H1 (cell line): ENCODE data around the gene ISG20L2. TPM values are rescaled to one million over a fixed set of nuclear protein-coding genes. Genes with fewer than 3 reads are reported as not detected.

Source experiments
- CHD7 ChIP-seq: fragments of 300-600 bp; sonication (generic); IDR thresholded peaks from 2 replicates; pipeline ENCODE4 v1.7.1; 2012; ENCODE audit warnings: low read length, moderate library complexity, mild to moderate bottlenecking, inconsistent platforms; ENCODE audit not compliant: insufficient replicate concordance
- CREB1 ChIP-seq: IDR thresholded peaks from 2 replicates; pipeline ENCODE4 v1.6.1; 2012; ENCODE audit warnings: inconsistent platforms
- CTCF ChIP-seq, 3 experiments: IDR thresholded peaks; 1 replicate in 2 of 3; 2 replicates in 1 of 3; pipeline versions ENCODE4 v1.5.1 to v1.6.1; 2011; ENCODE audit warnings: low read length in 3 of 3, mild to moderate bottlenecking in 3 of 3, inconsistent platforms in 2 of 3, low read depth in 1 of 3, moderate library complexity in 1 of 3; ENCODE audit not compliant: insufficient read depth in 1 of 3; ENCODE audit errors: control extremely low read depth in 1 of 3
- HDAC6 ChIP-seq: IDR thresholded peaks from one replicate; pipeline ENCODE4 v1.7.1; 2012; ENCODE audit warnings: low read depth, mild to moderate bottlenecking, inconsistent platforms, low read length, moderate library complexity
- SAP30 ChIP-seq: fragments of 300-600 bp; sonication (generic); IDR thresholded peaks from 2 replicates; pipeline ENCODE4 v1.7.1; 2012; ENCODE audit warnings: low read length, moderate library complexity, mild to moderate bottlenecking, inconsistent platforms; ENCODE audit not compliant: insufficient read depth, insufficient replicate concordance
- SP2 ChIP-seq: IDR thresholded peaks from 2 replicates; pipeline ENCODE4 v1.6.1; 2012; ENCODE audit warnings: mild to moderate bottlenecking, low read length, inconsistent platforms
- polyA plus RNA-seq, 7 experiments: library from polyadenylated mRNA; depleted of rRNA in 3 of 7; stranded (reverse) in 5 of 7; unstranded in 2 of 7; fragments of >200 nt in 5 of 7; fragments of 200-250 nt in 2 of 7; gene quantifications; 1 replicate in 5 of 7; 2 replicates in 1 of 7; 4 replicates in 1 of 7; pipeline versions ENCODE4 v1.2.1 to v1.2.3, GENCODE V29; 2011 to 2013; ENCODE audit warnings: missing spikeins in 2 of 7, mixed read lengths in 2 of 7
- total RNA-seq: library from RNA; stranded (reverse); fragmentation: NEBNext Ultra II Directional; extraction: Animal tissue kit (Norgen Biotek cat#: 25700); gene quantifications from 2 replicates; pipeline ENCODE4 v1.2.1, GENCODE V29; 2021

ISG20L2 gene
- total and polyA plus RNA-seq, 2 of the 8 experiments (the other 6 are each of a cell fraction or from before 2014, with no cell fraction given): 47.5 to 53.0 TPM

- TF ChIP-seq CHD7: no peak
- TF ChIP-seq HDAC6: no peak
- TF ChIP-seq SAP30: no peak
- TF ChIP-seq CREB1: no peak
- TF ChIP-seq CTCF (IDR thresholded peaks at IDR 0.05; ENCODE audit: control extremely low read depth in 1 of 3, insufficient read depth in 1 of 3, low read depth in 1 of 3, low read length in 3 of 3): no peak
- TF ChIP-seq SP2: no peak
Measured at GRCh38 chr1:156681196-156681960, 47.2 kb downstream of the ISG20L2 start (continued).
